HG03457 (cell line): Measurements from ENCODE around the gene PSMB7.

ENCODE experiments used
- ATAC-seq: cut with Tn5 transposase; IDR thresholded peaks from one replicate; pipeline ENCODE4 v1.9.1; 2021; ENCODE audit warnings: moderate number of reproducible peaks; ENCODE audit not compliant: unreplicated experiment

Gene PSMB7

DNA sequence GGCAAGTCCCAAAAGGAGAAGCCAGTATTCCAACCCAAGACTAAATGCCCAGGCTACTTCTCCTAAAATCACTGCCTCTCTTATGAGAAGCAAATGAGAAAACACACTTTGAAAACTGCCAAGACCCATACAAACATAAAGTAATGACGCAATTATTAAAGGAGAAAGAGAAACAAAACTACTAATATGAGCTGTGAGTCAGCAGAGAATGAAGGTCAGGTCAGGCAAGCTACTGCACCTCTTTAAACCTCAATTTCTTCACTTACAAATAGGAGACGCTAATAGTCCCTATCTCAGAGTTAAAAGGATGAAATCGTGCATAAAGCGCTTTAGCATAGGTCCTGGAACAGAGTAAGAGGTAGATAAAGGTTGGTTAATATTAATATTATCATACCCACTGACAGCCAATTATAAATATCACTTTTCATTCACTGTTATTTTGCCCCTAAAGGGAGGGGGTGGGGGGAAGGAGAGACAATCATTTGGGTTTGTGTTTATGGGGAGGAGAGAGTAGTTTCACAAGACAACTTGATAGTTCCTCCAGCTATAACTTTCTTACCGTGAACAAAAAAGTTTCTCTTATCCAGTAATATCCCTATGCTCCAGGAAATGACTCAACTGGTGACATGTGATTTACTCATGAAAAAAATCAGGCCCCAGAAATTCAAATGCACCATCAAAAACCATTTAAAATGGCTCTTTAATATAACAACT lies 3.6 kb downstream of the PSMB7 start:
- ATAC-seq, result no peak

DNA sequence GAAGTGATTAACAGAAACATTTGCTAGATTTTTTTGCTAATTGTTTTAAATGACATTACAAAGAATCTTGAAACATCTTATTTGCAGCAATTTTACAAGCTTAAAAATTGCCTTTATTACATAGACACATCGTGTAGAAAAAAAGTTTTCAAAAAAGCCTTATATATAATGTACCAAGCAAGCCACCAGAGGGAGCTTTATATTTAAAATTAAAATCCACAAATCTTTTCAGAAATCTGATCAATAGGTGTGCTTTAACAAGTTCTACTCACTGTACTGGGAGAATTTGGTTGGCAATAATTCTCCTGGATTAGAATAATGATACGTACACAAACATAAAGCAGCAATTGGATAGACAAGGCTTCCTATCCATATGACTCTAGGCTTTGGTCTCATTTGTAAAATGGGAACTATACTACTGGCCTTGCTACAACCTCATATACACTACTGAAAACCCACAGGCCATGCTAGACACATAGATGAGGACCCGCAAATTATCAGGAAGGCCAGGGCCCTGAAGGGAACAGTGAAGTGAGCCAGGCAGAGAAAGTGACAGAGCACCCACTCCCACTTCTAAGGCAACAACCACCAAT lies 4.8 kb downstream of the PSMB7 start:
- ATAC-seq, result no peak

DNA sequence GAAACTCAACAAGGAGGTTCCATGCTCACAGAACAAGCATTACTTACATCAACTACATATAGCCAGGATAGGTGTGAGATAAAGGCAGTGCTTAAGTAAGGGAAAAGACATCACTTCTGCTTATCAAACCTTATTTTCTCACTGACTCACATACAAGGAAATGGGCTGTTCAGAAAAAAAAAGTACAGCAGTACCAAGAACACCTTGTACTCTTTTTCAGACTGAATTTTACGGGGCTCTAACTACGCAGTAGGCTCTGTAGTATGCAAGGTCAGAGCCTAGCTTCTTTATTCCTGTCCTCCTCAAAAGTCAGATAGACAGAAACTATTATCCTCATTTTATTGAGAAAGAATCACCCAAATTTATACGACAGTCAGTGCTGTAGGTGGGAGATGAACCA lies 5.8 kb downstream of the PSMB7 start:
- no peak for ATAC-seq

DNA sequence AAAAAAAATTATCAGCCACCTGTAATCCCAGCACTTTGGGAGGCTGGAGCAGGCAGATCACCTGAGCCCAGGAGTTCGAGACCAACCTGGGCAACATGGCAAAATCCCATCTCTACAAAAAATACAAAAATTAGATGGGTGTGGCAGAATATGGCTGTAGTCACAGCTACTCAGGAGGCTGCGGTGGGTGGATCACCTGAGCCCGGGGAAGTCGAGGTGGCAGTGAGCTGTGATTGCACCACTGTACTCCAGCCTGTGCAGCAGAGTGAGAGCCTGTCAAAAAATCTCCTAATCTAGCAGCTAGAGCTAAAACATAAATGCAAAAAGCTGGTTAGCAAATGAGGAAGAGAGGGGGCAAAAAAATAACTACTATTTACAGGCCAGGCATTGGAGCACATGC lies 12.0 kb downstream of the PSMB7 start:
- no peak for ATAC-seq

DNA sequence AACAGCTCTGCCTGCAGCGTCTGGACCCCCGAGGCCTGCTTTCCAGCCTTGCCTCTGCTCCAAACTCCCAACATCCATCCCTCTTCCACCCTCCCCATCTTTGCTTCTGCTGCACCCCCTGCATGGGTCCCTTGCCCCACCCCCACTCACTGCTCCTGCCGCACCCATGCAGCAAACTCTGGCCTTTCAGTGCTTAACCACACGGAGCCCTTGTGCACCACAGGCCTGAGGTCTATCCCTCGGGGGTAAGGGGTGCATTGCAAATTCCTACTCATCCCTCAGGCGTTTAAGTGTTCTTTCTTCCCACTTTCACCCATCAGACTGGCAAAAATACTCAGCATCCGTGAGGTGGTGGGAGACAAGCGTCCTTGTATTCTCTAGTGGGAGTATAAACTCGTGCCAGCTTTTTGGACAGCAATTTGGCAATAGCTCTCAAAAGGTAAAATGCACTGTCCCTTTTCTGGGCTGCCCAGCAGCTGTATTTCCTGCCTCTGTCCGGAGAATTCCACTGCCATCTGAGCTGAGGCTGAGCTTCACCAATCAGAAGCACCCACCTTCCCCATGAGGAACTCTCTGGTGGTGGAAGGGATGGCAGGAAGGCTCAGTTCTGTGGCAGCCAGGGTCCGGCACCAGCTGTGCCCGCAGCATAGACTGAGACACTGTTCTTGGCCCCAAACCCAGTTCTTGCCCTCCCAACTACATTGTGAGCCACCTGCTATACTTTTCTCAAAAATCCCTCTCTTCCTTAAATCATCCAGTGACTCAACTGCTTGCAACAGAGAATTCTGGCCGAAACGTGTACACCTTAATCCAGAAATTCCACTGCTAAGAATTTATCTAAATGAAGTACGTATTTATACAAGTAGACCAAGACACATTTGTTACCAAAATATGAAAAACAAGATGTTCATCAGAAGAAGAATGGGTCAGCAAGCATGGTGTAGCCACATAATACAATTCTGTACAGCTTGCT lies 15.0 kb downstream of the PSMB7 start:
- no peak for ATAC-seq

DNA sequence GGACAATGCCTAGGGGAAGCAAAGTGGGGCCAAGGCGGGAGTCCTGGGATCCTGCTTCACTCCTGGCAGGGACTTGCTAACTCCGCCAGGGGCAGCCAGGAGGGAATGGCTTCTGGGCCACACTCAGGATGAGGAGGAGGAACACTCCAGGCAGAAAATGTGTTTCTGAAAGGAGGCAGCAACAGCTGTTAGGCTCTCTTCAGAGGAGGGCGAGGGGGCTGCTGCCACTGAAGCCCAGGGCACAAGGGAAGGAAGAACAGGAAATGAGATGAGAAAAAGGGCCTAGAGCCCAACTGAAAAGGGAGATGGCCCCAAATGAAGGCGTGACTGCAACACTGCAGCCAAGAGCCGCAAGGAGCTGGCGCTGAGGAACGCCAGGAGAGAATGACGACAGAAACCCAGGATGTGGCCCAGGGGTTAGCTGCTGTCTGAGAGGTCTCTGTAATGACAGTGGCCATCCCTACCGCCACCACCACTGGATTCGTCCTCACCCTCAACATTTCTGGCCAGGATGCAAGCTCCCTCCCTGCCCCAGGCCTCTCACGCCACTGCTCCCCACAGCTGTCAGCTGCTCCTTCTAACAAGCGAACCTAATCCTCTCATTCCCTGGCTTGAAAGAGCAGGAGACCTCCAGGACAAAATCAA lies 15.8 kb downstream of the PSMB7 start:
- no peak for ATAC-seq

DNA sequence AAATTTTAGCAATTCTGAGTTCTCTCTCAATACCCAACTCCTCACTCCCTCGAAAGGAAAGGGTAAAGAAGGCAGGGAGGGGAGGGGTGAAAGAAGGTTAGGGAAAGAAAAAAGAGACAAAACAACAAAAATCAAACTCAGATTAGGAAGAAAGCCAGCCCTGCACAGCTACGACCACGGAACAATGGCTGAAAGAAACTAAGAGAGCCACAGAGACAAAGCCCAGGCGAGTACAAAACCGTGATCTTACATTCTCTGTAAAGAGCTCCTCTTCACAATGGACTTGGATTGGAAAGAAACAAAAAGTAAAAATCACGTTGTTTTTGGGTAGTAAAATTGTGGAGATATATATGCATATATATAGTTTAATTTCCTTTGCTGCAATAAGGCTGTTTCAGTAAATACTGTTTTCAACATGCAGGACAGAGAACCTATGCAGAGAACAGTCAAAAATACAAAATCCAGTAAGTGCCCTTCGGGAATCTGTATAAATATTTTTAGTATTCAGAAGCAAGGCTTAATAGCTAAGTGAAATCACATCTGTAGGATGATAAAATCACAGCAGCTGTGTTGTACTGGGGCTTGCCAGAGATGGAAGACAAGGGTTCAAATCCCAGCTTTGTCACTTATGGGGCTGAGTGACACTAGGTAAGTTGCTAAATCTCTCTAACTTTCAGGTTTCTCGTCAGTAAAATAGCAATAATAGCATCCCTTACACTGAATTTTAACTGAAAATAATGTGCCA lies 16.9 kb downstream of the PSMB7 start:
- ATAC-seq, result no peak

DNA sequence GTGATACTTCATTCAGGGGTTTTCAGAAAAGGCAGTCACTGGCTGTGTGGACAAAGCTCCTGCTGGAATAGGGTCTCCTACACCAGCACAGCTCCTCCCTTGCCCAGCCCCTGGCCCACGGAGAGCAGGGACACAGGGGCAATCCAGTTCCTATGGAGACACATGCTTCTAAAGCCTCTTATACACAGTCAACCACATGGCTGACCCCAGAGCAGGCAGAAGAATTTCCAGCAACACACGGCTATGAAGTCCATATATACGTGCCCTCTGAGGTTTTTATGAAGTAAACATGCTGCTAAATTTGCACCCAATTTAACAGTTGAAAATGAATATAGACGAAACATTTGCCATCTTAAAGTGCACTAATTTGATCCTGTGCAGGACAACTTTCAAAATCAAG lies 19.4 kb downstream of the PSMB7 start:
- ATAC-seq, result no peak

DNA sequence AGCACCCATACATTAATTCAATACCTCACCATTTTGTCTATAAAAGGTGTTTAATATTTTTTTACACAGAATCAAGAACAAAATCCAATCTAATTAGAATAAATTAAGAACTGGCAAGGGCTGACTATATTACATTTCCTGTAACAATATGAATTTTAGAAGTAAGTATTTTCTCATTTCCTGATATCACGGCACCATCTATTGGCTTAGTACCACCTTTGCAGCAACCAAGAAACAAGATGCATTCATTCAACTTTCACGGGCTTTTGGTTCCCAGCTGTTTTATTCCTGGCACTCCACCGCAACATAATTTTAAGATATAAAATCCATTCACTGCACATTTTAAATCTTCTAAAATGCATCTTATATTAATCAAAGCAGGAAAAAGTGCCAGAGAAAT lies 20.6 kb downstream of the PSMB7 start:
- no peak for ATAC-seq

DNA sequence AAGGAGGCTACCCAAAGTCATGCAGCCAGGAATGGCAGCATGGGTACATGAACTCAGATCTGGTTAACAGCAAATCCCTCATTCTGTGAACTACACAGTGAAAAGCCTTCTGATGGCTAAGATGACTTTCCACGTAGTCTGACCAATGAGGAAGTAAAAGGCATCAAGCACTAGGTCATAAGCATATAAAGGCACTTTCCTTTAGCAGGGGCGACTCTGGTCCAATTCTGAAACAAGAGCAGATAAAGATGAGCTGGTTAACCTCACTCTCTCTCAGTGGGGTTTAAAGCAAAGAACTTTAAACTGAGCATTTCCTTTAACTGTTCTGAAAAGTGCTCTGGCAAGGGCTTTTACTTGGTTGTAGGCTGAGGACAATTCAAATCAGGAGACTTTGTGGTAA lies 21.1 kb downstream of the PSMB7 start:
- no peak for ATAC-seq

DNA sequence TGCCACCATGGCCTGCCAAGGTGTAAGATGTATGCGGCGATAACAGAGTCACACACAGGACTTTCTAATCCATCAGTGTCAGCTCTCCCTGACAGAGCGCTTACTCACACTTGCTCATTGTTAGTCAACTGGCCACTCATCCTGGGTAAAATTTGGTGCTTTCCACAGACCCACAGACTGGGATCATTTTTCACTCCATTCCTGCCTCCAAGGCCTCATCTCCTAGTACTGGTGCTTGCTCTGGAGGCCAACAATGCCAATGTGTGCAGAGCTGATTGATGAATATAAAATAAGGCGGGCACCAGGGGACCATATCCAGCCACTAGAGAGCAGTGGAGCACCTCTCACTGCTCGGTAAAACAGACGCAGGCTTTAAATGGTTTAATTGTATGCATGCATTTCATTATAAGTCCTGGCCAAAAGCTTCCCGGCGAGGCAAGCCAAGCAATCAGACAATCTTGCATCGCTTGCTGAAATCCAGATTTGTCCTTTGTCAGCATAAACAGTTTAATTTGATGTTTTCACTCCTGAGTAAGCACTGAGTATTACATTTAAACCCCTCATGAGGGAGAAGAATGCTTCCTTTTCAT lies 22.3 kb downstream of the PSMB7 start:
- no peak for ATAC-seq

DNA sequence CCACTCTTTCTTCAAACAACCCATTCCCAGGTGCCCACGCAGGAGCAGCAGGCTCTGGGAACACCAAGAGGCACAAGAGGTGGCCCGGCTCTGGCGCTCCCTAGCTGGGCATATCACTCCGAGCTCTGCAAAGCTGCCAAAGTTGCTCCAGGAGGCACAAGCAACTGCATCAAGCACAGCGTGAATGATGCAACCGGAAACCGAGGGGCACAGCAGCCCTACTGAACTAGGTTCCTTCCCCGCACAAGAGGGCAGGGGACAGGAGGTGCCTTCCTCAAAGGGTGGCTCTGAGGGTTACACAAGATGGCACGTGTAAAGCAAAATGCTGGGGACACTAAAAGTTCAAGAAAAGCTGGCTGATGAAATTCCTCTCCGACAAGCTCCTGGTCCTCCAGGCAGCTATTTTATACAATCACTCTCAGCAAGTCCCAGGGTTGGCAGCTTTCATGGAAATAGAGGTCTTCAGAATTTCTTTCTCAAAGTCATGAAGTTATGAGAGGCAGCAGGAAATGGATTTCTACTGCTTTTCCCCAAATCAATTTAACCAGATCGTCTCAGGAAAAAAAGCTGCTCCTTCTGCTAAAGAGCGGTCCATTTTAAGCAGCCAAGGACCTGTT lies 22.9 kb downstream of the PSMB7 start:
- no peak for ATAC-seq

DNA sequence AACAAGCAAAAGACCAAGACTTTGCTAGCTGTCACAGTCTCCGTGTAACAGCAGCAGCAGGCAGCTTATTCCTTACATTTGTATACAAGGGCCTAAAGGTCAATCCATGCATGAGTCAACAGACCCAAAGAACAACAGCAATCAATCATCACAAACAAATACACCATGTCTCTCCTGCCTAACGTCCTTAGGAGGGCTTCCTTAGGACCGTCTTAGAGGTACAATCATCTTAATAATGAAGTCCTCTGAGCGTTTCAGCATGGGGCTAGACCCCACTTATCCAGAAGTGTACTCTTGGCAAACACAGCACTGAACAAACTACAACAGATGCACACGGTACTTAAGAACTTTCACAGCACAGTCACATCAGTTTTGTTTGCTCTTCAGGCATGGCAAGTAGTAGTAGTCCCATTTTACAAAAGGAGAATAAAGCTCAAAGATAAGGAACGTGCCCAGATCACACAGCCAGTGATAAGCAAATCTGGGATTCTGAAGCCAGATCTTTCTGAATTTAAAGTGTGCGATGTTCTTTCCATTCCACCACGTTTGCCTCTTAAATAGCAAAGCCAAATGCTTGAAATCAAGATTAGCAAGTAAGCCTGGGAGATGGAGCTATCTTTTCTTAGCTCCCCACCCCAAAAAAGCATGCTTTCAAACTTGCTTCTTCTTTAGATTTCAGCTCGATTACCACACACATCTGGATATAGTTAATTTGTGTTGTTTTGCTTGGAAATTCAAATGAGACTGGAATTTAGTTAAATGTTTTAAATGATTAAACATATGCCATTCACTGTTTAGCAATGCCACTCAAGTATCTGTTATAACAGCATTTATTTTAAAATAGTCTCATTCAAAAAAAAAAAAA lies 24.2 kb downstream of the PSMB7 start:
- ATAC-seq, result no peak

DNA sequence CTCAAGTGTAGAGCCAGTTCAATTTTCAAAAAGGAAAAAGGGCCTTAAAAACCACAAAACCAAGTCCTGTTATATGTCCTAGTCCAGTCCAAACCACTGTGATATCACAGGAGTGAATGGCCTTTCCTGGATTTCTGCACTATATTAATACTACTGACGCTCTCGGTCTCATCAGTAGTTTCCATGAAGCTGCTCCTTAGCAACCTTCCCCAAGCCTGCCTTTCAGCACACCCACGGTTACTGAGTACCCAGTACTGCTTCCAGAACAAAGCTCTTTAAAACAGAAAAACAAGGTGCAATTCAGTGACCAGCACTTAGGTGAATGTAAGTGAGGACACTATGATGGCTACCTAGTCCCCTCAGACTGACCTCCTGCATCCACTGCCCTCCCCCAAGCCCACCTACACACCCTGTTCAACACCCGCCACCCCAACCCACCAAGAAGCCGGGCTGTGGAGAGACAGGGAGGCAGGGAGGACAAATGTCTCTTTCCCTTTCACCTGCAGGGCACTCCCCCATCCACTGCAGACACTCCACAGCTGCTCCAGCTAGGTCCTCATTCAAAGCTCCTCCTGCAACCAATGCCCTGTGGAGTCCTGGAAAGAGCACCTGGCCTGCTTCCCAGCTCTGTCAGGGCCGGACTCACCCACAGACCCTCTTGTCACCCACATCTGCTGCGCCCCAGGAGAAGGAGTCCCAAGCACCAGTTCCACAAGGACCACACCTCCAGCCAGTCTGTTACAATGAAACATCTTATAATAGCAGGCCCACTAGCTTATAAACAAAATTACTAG lies 25.9 kb downstream of the PSMB7 start:
- no peak for ATAC-seq

DNA sequence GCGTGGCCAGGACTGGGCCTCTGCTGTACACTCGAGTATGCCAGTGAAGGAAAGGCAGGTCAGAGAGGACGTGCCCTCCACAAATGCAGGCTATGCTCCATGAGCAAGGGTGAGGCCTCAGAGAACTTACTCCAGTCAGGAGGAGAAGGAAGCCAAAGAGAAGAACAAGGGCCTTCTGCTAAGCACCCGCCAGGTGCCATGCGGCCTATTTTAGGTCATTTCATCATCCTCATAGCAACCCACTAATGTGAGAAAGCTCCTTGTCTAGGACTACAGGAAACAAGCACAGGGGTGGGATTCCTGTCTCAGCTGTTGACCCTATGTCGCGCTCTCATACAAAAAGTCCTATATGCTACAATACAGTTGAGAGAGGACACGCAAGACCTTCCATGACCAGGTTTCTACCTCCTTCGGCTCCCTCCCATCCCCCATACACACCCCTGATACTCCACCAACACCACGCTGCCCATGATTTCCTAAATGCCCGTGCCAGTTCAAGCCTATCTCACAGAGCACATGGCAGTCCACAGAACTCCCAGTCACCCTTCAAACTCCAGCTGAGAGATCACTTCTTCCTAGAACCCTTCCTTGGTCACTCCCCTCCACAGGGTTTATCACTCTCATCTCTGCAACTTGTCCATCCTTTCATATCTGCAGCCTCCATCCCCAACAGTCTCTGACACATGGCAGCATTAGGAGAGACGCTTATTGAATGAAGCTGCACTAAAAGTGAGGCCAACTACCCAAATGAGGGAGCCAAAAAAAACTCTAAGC lies 26.8 kb downstream of the PSMB7 start:
- ATAC-seq, result no peak

DNA sequence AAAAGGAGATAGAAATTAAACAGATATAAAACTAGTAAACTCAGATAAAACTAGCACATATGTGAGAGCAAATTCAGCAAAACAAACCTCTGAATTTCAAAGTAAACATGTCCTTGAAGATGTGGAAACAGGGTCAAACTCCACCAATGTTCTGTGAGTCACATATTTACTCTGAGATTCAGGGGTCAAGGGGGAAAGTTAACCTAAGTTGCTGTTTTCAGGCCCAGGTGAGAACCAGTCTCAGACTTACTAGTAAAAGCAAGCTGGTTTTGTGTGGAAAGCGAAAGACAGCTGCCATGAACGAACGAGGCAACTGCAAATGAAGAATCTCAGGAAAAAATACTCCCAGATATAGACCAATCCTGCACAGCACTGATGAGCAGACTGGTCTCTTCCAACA lies 29.0 kb downstream of the PSMB7 start:
- ATAC-seq, result no peak

DNA sequence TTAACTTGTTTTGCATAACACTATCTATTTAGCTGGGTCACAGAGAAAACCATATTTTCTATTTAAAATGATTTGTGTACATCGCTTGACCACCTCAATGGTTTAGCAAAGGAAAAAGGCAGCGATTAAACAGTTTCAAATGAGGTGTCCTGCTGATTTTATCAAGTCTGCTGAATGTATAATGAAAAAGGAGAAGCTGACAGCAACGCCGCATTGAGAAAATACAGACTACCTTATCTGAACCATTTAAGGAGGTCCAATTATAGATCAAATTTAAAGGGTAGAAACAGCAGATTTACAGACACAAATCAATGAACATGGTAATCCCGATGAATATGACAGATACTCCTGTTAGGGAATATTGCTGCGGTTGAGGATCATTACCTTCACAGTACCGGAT lies 29.6 kb downstream of the PSMB7 start:
- ATAC-seq, result no peak
